Epithelial cell of esophagus (primary cell): ENCODE results near the gene CES1.
"Not testable (repeated sequence)": the region's sequence is repeated elsewhere in the genome, so short reads cannot be mapped to it uniquely, and the experiment has no call there.

Source experiments
- DNase-seq: peaks from one replicate; pipeline ENCODE4 v3.0.0; 2010; ENCODE audit warnings: low read depth
- H3K4me3 ChIP-seq: 2 replicates; pipeline ENCODE4 v1.5.1; 2011; ENCODE audit warnings: mild to moderate bottlenecking, low read length, control low read depth
- CTCF ChIP-seq: IDR thresholded peaks from 2 replicates; pipeline ENCODE4 v1.5.1; 2011; ENCODE audit warnings: low read depth, mild to moderate bottlenecking, low read length, control low read depth, inconsistent platforms; ENCODE audit not compliant: insufficient read depth; ENCODE audit errors: missing control alignments

CES1 gene

GRCh38 chr16:55756963-55757362 lies 75.9 kb downstream of the CES1 start:
- no peak for DNase-seq
- no peak overlapping the region for H3K4me3 ChIP-seq
- no peak for TF ChIP-seq CTCF

GRCh38 chr16:55754056-55754455 lies 78.8 kb downstream of the CES1 start:
- no peak for TF ChIP-seq CTCF

DNA sequence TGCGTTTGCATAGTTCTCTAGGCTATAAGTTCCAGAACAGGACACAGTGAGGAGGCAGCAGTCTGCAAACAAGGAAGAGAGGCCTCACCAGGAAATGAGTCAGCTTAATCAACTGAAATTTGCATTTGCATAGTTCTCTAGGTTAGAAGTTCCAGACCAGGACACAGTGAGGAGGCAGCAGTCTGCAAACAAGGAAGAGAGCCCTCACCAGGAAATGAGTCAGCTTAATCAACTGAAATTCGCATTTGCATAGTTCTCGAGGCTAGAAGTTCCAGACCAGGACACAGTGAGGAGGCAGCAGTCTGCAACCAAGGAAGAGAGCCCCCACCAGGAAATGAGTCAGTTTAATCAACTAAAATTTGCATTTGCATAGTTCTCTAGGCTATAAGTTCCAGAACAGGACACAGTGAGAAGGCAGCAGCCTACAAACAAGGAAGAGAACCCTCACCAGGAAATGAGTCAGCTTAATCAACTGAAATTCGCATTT lies 79.7 kb downstream of the CES1 start:
- not testable (repeated sequence) for DNase-seq, H3K4me3 ChIP-seq

More at GRCh38 chr16:55754056-55754455, 78.8 kb downstream of the CES1 start:
- DNase-seq, result no peak
- no peak overlapping the region for H3K4me3 ChIP-seq
